ENCODE measurements around the gene MAF. TPM values are rescaled to one million over a fixed set of nuclear protein-coding genes. Genes with fewer than 3 reads are reported as not detected.

The MAF gene
- total and polyA plus RNA-seq, 2 experiments from 2014 or later, result 0.91 to 2.5 TPM

DNA sequence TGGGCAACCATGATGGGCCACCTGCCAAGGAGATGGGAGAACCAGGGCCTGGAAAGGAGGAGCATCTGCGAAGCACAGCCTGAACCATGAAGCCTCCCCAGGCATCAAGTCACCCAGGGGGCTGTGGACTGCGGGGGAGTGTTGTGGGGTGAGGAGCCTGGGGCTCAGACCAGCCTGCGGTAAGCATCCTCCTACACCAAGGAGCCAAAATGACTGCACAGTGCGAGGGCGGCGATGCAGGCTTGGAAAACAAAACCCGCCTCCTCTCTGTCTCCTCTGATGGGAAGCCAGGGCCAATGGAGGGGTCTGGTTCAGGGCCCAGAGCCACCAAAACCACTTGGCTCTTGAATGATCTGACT, 18.1 kb upstream of the MAF start:
- DNase-seq (ENCODE audit: low spot score) (no peak), ATAC-seq (no peak)
- Histone ChIP-seq H3F3A (replicated peaks; ENCODE audit: low read depth) (no peaks in the 10 kb centered on the region), H3K36me3 (ENCODE audit: insufficient read depth) (no peaks in the 10 kb centered on the region), H3K9me2 (ENCODE audit: insufficient read depth) (no peaks in the 10 kb centered on the region), H2AFZ (no peak overlapping the region), H3K27me3 (ENCODE audit: insufficient read depth) (no peaks in the 10 kb centered on the region), H3K4me1 (ENCODE audit: insufficient read depth) (no peaks in the 10 kb centered on the region), H3K4me3 (no peak overlapping the region), H3K4me2 (no peak overlapping the region), H4K20me1 (replicated peaks; ENCODE audit: insufficient read depth) (no peaks in the 10 kb centered on the region), H3K79me2 (replicated peaks; ENCODE audit: insufficient read depth) (no peaks in the 10 kb centered on the region), H3K27ac (ENCODE audit: low read depth) (no peak overlapping the region)
- Mint-ChIP-seq H3K36me3 (ENCODE audit: low read depth) (no peaks in the 10 kb centered on the region), H3K9me3 (no peaks in the 10 kb centered on the region), H3K4me3 (no peak overlapping the region), H3K4me1 (no peaks in the 10 kb centered on the region), H3K27me3 (ENCODE audit: insufficient read depth, low read depth, poor library complexity) (peaks cover 2% of the 10 kb centered on the region), H3K27ac (no peak overlapping the region)
- no peak for TF ChIP-seq CREB1 (CRISPR knock-in tag; IDR thresholded peaks at IDR 0.05; ENCODE audit: low read depth)
- TF ChIP-seq, protein P1, sequence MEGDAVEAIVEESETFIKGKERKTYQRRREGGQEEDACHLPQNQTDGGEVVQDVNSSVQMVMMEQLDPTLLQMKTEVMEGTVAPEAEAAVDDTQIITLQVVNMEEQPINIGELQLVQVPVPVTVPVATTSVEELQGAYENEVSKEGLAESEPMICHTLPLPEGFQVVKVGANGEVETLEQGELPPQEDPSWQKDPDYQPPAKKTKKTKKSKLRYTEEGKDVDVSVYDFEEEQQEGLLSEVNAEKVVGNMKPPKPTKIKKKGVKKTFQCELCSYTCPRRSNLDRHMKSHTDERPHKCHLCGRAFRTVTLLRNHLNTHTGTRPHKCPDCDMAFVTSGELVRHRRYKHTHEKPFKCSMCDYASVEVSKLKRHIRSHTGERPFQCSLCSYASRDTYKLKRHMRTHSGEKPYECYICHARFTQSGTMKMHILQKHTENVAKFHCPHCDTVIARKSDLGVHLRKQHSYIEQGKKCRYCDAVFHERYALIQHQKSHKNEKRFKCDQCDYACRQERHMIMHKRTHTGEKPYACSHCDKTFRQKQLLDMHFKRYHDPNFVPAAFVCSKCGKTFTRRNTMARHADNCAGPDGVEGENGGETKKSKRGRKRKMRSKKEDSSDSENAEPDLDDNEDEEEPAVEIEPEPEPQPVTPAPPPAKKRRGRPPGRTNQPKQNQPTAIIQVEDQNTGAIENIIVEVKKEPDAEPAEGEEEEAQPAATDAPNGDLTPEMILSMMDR (conservative IDR thresholded peaks at IDR 0.05; ENCODE audit: low read depth in 2 of 2), result no peak
- no peak for TF ChIP-seq REST (IDR thresholded peaks at IDR 0.05; ENCODE audit: unreplicated experiment)
- TF ChIP-seq JUNB (IDR thresholded peaks at IDR 0.05; ENCODE audit: unreplicated experiment), result no peak
- no peak for TF ChIP-seq EZH2 (IDR thresholded peaks at IDR 0.05; ENCODE audit: low read depth, unreplicated experiment)
- TF ChIP-seq EZH2phosphoT487 (IDR thresholded peaks at IDR 0.05; ENCODE audit: unreplicated experiment), result no peak
- TF ChIP-seq STAT1 (IDR thresholded peaks at IDR 0.05; ENCODE audit: unreplicated experiment), result no peak
- no peak for TF ChIP-seq POLR2AphosphoS5 (IDR thresholded peaks at IDR 0.05; ENCODE audit: low read depth)
- no peak for TF ChIP-seq ZNF331 (CRISPR knock-in tag; IDR thresholded peaks at IDR 0.05; ENCODE audit: low read depth)
- no peak for TF ChIP-seq ZNF114 (CRISPR knock-in tag; IDR thresholded peaks at IDR 0.05)
- TF ChIP-seq ZNF462 (CRISPR knock-in tag; IDR thresholded peaks at IDR 0.05), result no peak
- TF ChIP-seq, protein P2, sequence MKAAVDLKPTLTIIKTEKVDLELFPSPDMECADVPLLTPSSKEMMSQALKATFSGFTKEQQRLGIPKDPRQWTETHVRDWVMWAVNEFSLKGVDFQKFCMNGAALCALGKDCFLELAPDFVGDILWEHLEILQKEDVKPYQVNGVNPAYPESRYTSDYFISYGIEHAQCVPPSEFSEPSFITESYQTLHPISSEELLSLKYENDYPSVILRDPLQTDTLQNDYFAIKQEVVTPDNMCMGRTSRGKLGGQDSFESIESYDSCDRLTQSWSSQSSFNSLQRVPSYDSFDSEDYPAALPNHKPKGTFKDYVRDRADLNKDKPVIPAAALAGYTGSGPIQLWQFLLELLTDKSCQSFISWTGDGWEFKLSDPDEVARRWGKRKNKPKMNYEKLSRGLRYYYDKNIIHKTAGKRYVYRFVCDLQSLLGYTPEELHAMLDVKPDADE (IDR thresholded peaks at IDR 0.05), result no peak
- TF ChIP-seq NANOG (IDR thresholded peaks at IDR 0.05; ENCODE audit: borderline replicate concordance), result no peak

Measured in GM23338 (cell line).